ENCODE data around the gene PRMT7. TPM values are rescaled to one million over a fixed set of nuclear protein-coding genes. Genes with fewer than 3 reads are reported as not detected.

Gene PRMT7, protein sequence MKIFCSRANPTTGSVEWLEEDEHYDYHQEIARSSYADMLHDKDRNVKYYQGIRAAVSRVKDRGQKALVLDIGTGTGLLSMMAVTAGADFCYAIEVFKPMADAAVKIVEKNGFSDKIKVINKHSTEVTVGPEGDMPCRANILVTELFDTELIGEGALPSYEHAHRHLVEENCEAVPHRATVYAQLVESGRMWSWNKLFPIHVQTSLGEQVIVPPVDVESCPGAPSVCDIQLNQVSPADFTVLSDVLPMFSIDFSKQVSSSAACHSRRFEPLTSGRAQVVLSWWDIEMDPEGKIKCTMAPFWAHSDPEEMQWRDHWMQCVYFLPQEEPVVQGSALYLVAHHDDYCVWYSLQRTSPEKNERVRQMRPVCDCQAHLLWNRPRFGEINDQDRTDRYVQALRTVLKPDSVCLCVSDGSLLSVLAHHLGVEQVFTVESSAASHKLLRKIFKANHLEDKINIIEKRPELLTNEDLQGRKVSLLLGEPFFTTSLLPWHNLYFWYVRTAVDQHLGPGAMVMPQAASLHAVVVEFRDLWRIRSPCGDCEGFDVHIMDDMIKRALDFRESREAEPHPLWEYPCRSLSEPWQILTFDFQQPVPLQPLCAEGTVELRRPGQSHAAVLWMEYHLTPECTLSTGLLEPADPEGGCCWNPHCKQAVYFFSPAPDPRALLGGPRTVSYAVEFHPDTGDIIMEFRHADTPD
- total RNA-seq = 33.7 and 43.9 TPM in 2 replicates

DNA sequence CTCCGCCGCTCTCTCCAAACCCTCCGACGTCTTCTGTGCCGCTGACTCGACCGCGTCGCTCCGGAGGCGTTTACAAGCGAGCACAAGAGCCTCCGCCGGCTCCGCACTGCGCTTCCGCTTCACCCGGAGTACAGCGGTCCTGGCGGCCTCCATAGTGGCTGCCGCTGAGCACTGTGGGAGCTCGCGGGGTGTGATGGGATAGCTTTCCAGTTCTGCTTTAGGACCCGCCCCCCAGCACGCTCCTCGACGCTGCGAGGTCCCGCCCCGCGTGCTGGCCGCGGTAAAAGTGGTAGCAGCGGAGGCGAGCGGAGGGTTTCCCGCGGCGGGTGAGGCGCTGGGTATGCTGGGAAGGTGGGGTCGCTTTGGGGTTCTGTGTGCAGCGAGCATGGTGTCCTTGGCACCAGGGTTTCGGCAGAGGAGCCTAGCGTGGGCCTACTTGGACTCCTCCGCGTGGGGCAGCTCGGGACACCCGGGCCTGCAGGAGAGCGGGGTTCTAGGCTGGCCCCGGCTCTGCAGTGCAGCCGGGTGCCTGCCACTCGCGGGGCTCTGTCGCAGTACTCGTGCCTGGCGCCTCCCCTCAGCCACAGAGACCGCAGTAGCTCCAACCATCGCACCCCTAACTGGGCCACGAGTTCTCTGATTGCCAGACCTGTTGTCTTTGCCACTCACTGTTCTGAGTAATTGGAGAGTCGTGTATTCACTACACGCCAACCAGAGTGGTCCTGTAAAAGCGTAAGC, at the start of gene PRMT7, which contains the start of gene SLC7A6OS:
PRMT7 (plus strand) TSS at position 246 of the 738 bp plus-strand sequence. CDS start 4,961 bp downstream, outside the sequence.
SLC7A6OS (minus strand) TSS at position 173 of the 738 bp plus-strand sequence; CDS start at position 153, 20 bp downstream.

DNA sequence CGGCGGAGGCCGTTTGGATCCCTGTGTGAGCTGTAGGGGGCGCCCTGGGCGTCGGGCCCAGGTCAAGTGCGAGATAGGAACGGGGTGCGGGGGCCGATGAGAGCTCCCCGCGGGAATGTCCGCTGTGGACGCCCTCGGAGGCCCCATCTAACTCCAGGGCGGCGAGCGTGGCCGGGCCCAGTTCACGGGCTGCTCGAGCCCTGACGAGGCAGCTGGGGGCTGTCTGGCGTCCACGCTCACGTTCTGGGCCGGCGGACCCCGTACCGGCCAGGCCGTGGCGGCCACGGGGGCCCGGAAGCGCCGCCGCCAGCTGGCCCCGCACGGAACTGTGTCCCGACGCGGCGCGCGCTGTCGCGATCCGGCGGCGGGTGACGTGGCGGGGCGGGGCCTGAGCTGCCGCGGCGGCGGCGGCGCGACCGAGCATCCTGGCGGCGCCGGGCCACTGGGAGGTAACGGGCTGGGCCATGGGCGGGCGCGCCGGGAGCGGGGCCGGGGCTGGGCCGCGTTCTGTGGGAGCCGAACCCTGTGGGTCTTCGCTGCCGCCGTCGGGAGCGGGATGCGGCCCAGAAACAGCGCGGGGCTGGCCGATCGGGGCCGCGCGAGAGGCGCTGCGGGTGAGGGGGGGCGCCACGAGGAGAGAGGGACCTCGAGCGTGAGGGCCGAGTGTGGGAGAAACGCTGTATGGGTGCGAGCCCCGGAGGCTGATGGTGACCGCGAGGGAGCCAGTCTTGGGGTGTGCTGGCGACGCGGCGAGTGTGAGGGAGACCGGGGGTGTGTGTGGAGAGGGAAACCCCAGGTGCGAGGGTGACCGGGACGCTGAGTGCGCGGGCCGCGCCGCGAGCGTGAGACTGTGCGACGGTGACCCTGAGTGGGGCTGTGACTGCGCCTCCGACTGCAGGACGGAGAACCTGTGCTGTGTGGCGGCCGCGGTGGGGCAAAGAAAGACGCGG, 46.4 kb upstream of the PRMT7 start, which contains the start of gene SLC7A6:
SLC7A6 (plus strand) TSS at position 399 of the 950 bp plus-strand sequence. CDS start 10,201 bp downstream, outside the sequence.

Other genes with a start within 250 kb of the PRMT7 start
- 11.3 and 14.7 TPM in 2 replicates for gene NFATC3, start 225.6 kb upstream of the PRMT7 start, total RNA-seq
- gene ESRP2, start 74.9 kb upstream of the PRMT7 start, total RNA-seq = 55.9 and 76.4 TPM in 2 replicates
- gene PLA2G15, start 65.6 kb upstream of the PRMT7 start, total RNA-seq = 9.8 and 13.8 TPM in 2 replicates
- 11.1 and 17.8 TPM in 2 replicates for gene SLC7A6, start 46.5 kb upstream of the PRMT7 start, total RNA-seq
- gene SLC7A6OS, start 73 bp upstream of the PRMT7 start, total RNA-seq = 6.5 and 9.2 TPM in 2 replicates
- not detected in 2 replicates for gene SMPD3, start 137.5 kb downstream of the PRMT7 start, total RNA-seq
- gene ZFP90, start 228.3 kb downstream of the PRMT7 start, total RNA-seq = 14.7 and 16.9 TPM in 2 replicates